VCaP (cell line): ENCODE data around the gene FGF14.

Experiments
- H3K27ac ChIP-seq: fragments of 450-650 bp; 2 replicates; pipeline ENCODE4 v1.5.1; 2017
- TF ChIP-seq, protein P1 (sequence below): fragments of 450-650 bp; conservative IDR thresholded peaks from 2 replicates; pipeline ENCODE4 v1.5.1; 2017; ENCODE audit warnings: mild to moderate bottlenecking, moderate library complexity

FGF14 gene

DNA sequence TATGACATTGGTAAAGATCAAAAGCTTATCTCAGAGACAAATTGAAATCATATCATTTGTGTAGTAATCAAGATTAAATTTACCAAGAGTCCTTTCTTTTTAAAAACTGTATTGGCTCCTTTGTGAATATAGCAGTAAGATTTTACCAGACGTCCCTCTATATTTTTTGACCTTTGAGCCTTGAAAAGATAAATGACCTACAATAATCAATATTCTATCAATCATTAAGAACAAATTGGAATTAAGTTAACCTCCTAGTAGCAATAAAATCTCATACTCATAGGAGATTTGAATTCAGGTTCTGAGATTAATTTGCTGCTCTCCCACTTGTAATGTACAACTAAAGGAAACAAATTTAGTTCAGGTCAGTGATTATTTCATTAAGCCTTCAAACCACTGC, 78.3 kb downstream of the FGF14 start:
- H3K27ac ChIP-seq = no peak overlapping the region
- TF ChIP-seq, protein P1, sequence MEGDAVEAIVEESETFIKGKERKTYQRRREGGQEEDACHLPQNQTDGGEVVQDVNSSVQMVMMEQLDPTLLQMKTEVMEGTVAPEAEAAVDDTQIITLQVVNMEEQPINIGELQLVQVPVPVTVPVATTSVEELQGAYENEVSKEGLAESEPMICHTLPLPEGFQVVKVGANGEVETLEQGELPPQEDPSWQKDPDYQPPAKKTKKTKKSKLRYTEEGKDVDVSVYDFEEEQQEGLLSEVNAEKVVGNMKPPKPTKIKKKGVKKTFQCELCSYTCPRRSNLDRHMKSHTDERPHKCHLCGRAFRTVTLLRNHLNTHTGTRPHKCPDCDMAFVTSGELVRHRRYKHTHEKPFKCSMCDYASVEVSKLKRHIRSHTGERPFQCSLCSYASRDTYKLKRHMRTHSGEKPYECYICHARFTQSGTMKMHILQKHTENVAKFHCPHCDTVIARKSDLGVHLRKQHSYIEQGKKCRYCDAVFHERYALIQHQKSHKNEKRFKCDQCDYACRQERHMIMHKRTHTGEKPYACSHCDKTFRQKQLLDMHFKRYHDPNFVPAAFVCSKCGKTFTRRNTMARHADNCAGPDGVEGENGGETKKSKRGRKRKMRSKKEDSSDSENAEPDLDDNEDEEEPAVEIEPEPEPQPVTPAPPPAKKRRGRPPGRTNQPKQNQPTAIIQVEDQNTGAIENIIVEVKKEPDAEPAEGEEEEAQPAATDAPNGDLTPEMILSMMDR = no peak

- no peak overlapping the region for H3K27ac ChIP-seq
- TF ChIP-seq, protein P1 = no peak
These were observed 78.8 kb downstream of the FGF14 start for GRCh38 chr13:102323012-102323411.

GRCh38 chr13:102322211-102322610, 79.6 kb downstream of the FGF14 start:
- TF ChIP-seq, protein P1 = no peak

GRCh38 chr13:102318233-102318632, 83.6 kb downstream of the FGF14 start:
- TF ChIP-seq, protein P1 = no peak
- no peak overlapping the region for H3K27ac ChIP-seq

More at GRCh38 chr13:102322211-102322610, 79.6 kb downstream of the FGF14 start:
- no peak overlapping the region for H3K27ac ChIP-seq

GRCh38 chr13:102317593-102317992, 84.3 kb downstream of the FGF14 start:
- H3K27ac ChIP-seq = no peak overlapping the region
- TF ChIP-seq, protein P1 = no peak

GRCh38 chr13:102316732-102317131, 85.1 kb downstream of the FGF14 start:
- no peak overlapping the region for H3K27ac ChIP-seq
- TF ChIP-seq, protein P1 = no peak

GRCh38 chr13:102312841-102313240, 89.0 kb downstream of the FGF14 start:
- H3K27ac ChIP-seq = no peak overlapping the region
- TF ChIP-seq, protein P1 = no peak
